H1 (cell line): ENCODE data around the gene TIMM9. TPM values are rescaled to one million over a fixed set of nuclear protein-coding genes. Genes with fewer than 3 reads are reported as not detected.

Experiments used
- CTCF ChIA-PET: fragments of 300-600 bp; sonication (Branson Sonifier 250); formaldehyde crosslinking; loops from one replicate; lab custom pipeline; 2021; ENCODE audit not compliant: partially characterized antibody; lab: Charles Lee
- POLR2A ChIA-PET: fragments of 300-600 bp; sonication (Branson Sonifier 250); formaldehyde crosslinking; loops from one replicate; lab custom pipeline; 2021; ENCODE audit warnings: inconsistent platforms; ENCODE audit not compliant: partially characterized antibody; lab: Charles Lee
- DNase-seq, 2 experiments: peaks; one replicate each; pipeline versions ENCODE4 v3.0.0 to v3.0.0-alpha.2; 2010 to 2022; ENCODE audit warnings: low spot score in 2 of 2, low read depth in 1 of 2, mixed read lengths in 1 of 2
- FAIRE-seq: peaks from 2 replicates; lab custom pipeline; 2011; peaks lifted over from hg19 to GRCh38; lab: Jason Lieb, UNC
- H2AFZ ChIP-seq: 2 replicates; pipeline ENCODE4 v1.8.1; 2012; ENCODE audit warnings: low read length, inconsistent platforms
- H2AK5ac ChIP-seq: 2 replicates; pipeline ENCODE4 v1.6.1; 2013; ENCODE audit warnings: low read depth, low read length
- H2BK120ac ChIP-seq: replicated peaks from 2 replicates; pipeline ENCODE3; 2013; ENCODE audit warnings: low read depth, low read length, inconsistent platforms
- H2BK12ac ChIP-seq: 2 replicates; pipeline ENCODE4 v1.6.1; 2013; ENCODE audit warnings: low read depth, low read length
- H2BK15ac ChIP-seq: 2 replicates; pipeline ENCODE4 v1.6.1; 2013; ENCODE audit warnings: low read length
- H2BK20ac ChIP-seq: 2 replicates; pipeline ENCODE4 v1.6.1; 2013; ENCODE audit warnings: low read length
- H2BK5ac ChIP-seq: 2 replicates; pipeline ENCODE4 v1.6.1; 2013; ENCODE audit warnings: low read depth, low read length
- H3K14ac ChIP-seq: 2 replicates; pipeline ENCODE4 v1.6.1; 2013; ENCODE audit warnings: inconsistent platforms; ENCODE audit not compliant: insufficient read length
- H3K18ac ChIP-seq: 2 replicates; pipeline ENCODE4 v1.6.1; 2013; ENCODE audit warnings: low read length; ENCODE audit errors: extremely low read depth
- H3K23ac ChIP-seq: 2 replicates; pipeline ENCODE4 v1.6.1; 2013; ENCODE audit warnings: inconsistent platforms; ENCODE audit not compliant: insufficient read length
- H3K23me2 ChIP-seq: 2 replicates; pipeline ENCODE4 v1.6.1; 2013; ENCODE audit warnings: low read depth, low read length
- H3K27ac ChIP-seq: 2 replicates; pipeline ENCODE4 v1.6.1; 2011; ENCODE audit warnings: low read depth, low read length, inconsistent platforms
- H3K27me3 ChIP-seq, 4 experiments: replicated peaks in 1 of 4; 1 replicate in 1 of 4; 2 replicates in 3 of 4; pipeline versions ENCODE4 v1.6.1 to v1.8.1; 2011 to 2013; ENCODE audit warnings: low read length in 3 of 4, mild to moderate bottlenecking in 3 of 4, inconsistent platforms in 2 of 4, mixed read lengths in 2 of 4, moderate library complexity in 1 of 4; ENCODE audit not compliant: control insufficient read depth in 3 of 4, insufficient read depth in 3 of 4; ENCODE audit errors: extremely low read depth in 1 of 4
- H3K36me3 ChIP-seq, 4 experiments: 2 replicates each; pipeline versions ENCODE4 v1.6.1 to v1.8.1; 2011 to 2013; ENCODE audit warnings: mild to moderate bottlenecking in 4 of 4, low read length in 3 of 4, moderate library complexity in 2 of 4, control low read depth in 1 of 4, inconsistent platforms in 1 of 4; ENCODE audit not compliant: insufficient read depth in 4 of 4, control insufficient read depth in 2 of 4
- H3K4ac ChIP-seq: replicated peaks from 2 replicates; pipeline ENCODE3; 2013; ENCODE audit warnings: low read length, low read depth, mixed read lengths, inconsistent platforms; ENCODE audit not compliant: insufficient read length
- H3K4me1 ChIP-seq, 4 experiments: replicated peaks in 1 of 4; 1 replicate in 1 of 4; 2 replicates in 3 of 4; pipeline versions ENCODE4 v1.6.1 to v1.8.1; 2011 to 2013; ENCODE audit warnings: low read length in 3 of 4, inconsistent platforms in 2 of 4, mixed read lengths in 1 of 4; ENCODE audit not compliant: insufficient read depth in 4 of 4, control insufficient read depth in 3 of 4
- H3K4me2 ChIP-seq, 2 experiments: 2 replicates each; pipeline versions ENCODE4 v1.6.1 to v1.8.1; 2011 to 2013; ENCODE audit warnings: low read depth in 2 of 2, low read length in 2 of 2, control low read depth in 1 of 2, inconsistent platforms in 1 of 2, mild to moderate bottlenecking in 1 of 2; ENCODE audit not compliant: insufficient read depth in 1 of 2
- H3K4me3 ChIP-seq, 4 experiments: fragments of 200-600, 300-600 bp in 1 of 4; sonication (generic), shearing (Covaris generic), sonication (Bioruptor Twin) in 1 of 4; 2 replicates each; pipeline versions ENCODE4 v1.5.1 to v1.8.1; 2011 to 2016; ENCODE audit warnings: low read length in 4 of 4, low read depth in 3 of 4, control low read depth in 2 of 4, inconsistent platforms in 2 of 4, mild to moderate bottlenecking in 2 of 4, mixed read lengths in 1 of 4, moderate library complexity in 1 of 4; ENCODE audit not compliant: insufficient read depth in 2 of 4; ENCODE audit errors: extremely low read depth in 1 of 4
- H3K56ac ChIP-seq: replicated peaks from 2 replicates; pipeline ENCODE3; 2013; ENCODE audit warnings: low read depth, mild to moderate bottlenecking, mixed read lengths, low read length, inconsistent platforms; ENCODE audit not compliant: insufficient read length
- H3K79me1 ChIP-seq: 2 replicates; pipeline ENCODE4 v1.6.1; 2013; ENCODE audit warnings: low read depth, low read length, control low read depth
- H3K79me2 ChIP-seq, 2 experiments: 2 replicates each; pipeline versions ENCODE4 v1.6.1 to v1.8.1; 2012 to 2013; ENCODE audit warnings: low read length in 2 of 2, mild to moderate bottlenecking in 2 of 2, inconsistent platforms in 1 of 2; ENCODE audit not compliant: insufficient read depth in 2 of 2, control insufficient read depth in 1 of 2
- H3K9ac ChIP-seq, 4 experiments: replicated peaks in 1 of 4; 1 replicate in 1 of 4; 2 replicates in 3 of 4; pipeline versions ENCODE4 v1.6.1 to v1.8.1; 2011 to 2013; ENCODE audit warnings: low read depth in 3 of 4, low read length in 3 of 4, control low read depth in 2 of 4, mild to moderate bottlenecking in 2 of 4, moderate library complexity in 2 of 4, inconsistent platforms in 1 of 4; ENCODE audit errors: extremely low read depth in 1 of 4
- H3K9me3 ChIP-seq, 2 experiments: 2 replicates each; pipeline versions ENCODE4 v1.6.1 to v1.8.1; 2012 to 2013; ENCODE audit warnings: mild to moderate bottlenecking in 2 of 2, moderate library complexity in 2 of 2, control low read depth in 1 of 2, inconsistent platforms in 1 of 2, low read depth in 1 of 2, low read length in 1 of 2, mixed read lengths in 1 of 2; ENCODE audit not compliant: insufficient read depth in 2 of 2
- H4K20me1 ChIP-seq, 2 experiments: replicated peaks in 1 of 2; 2 replicates each; pipeline versions ENCODE3 to v1.8.1; 2011 to 2013; ENCODE audit warnings: inconsistent platforms in 2 of 2, low read length in 2 of 2, mild to moderate bottlenecking in 1 of 2; ENCODE audit not compliant: insufficient read depth in 2 of 2, control insufficient read depth in 1 of 2
- H4K5ac ChIP-seq: 2 replicates; pipeline ENCODE4 v1.6.1; 2013; ENCODE audit warnings: low read length, low read depth, mixed read lengths, inconsistent platforms; ENCODE audit not compliant: insufficient read length
- H4K8ac ChIP-seq: 2 replicates; pipeline ENCODE4 v1.8.0; 2013; ENCODE audit warnings: mild to moderate bottlenecking, moderate library complexity, low read length, inconsistent platforms; ENCODE audit not compliant: insufficient read depth; ENCODE audit errors: extremely low read depth
- H4K91ac ChIP-seq: replicated peaks from 2 replicates; pipeline ENCODE3; 2013; ENCODE audit warnings: low read length, mixed read lengths, inconsistent platforms; ENCODE audit not compliant: insufficient read length
- HDAC6 ChIP-seq: IDR thresholded peaks from one replicate; pipeline ENCODE4 v1.7.1; 2012; ENCODE audit warnings: low read depth, mild to moderate bottlenecking, inconsistent platforms, low read length, moderate library complexity
- KDM4A ChIP-seq: IDR thresholded peaks from one replicate; pipeline ENCODE4 v1.7.1; 2012; ENCODE audit warnings: low read depth, mild to moderate bottlenecking, moderate library complexity, low read length, inconsistent platforms; ENCODE audit not compliant: severe bottlenecking
- KDM5A ChIP-seq: fragments of 200-600 bp; IDR thresholded peaks from 2 replicates; pipeline ENCODE4 v1.7.1; 2012; ENCODE audit warnings: mild to moderate bottlenecking, low read length, inconsistent platforms, mixed read lengths
- POU5F1 ChIP-seq: IDR thresholded peaks from 2 replicates; pipeline ENCODE4 v1.6.1; 2011; ENCODE audit warnings: low read depth, mild to moderate bottlenecking, low read length, moderate library complexity
- RFX5 ChIP-seq: IDR thresholded peaks from 2 replicates; pipeline ENCODE4 v1.6.1; 2011; ENCODE audit warnings: low read depth, low read length, improper control_type of control experiment, borderline replicate concordance
- WGBS, 2 experiments: shearing (Covaris generic) in 1 of 2; methylation state at CpG; one replicate each; pipeline versions ENCODE4 v1.1.6 to v1.1.7; 2013 to 2015; ENCODE audit warnings: low lambda C conversion rate in 2 of 2, mixed read lengths in 2 of 2, inconsistent platforms in 1 of 2, low coverage in 1 of 2, missing lambda C conversion rate in 1 of 2; ENCODE audit not compliant: insufficient replicate concordance in 2 of 2, insufficient coverage in 1 of 2, insufficient read length in 1 of 2; ENCODE audit errors: extremely low coverage in 1 of 2, missing lambda C conversion rate in 1 of 2; 5-methylcytosine and 5-hydroxymethylcytosine counted together
- polyA plus RNA-seq, 7 experiments: library from polyadenylated mRNA; depleted of rRNA in 3 of 7; stranded (reverse) in 5 of 7; unstranded in 2 of 7; fragments of >200 nt in 5 of 7; fragments of 200-250 nt in 2 of 7; gene quantifications; 1 replicate in 5 of 7; 2 replicates in 1 of 7; 4 replicates in 1 of 7; pipeline versions ENCODE4 v1.2.1 to v1.2.3, GENCODE V29; 2011 to 2013; ENCODE audit warnings: missing spikeins in 2 of 7, mixed read lengths in 2 of 7
- total RNA-seq: library from RNA; stranded (reverse); fragmentation: NEBNext Ultra II Directional; extraction: Animal tissue kit (Norgen Biotek cat#: 25700); gene quantifications from 2 replicates; pipeline ENCODE4 v1.2.1, GENCODE V29; 2021

TIMM9 gene
- total and polyA plus RNA-seq, 2 of the 8 experiments (the other 6 are each of a cell fraction or from before 2014, with no cell fraction given): 24.0 to 52.2 TPM

- Histone ChIP-seq H2BK20ac (no peak overlapping the region), H3K56ac (no peak overlapping the region), H4K20me1 (no peaks in the 10 kb centered on the region), H3K14ac (no peak overlapping the region), H3K36me3 (no peaks in the 10 kb centered on the region), H3K9ac (no peak overlapping the region), H3K4me3 (no peak overlapping the region), H3K27me3 (peaks cover 0 to 4% (median 2%) of the 10 kb centered on the region in 4 experiments; a peak in 3 of 7 replicates), H3K4me1 (peaks cover 0 to 6% (median 2%) of the 10 kb centered on the region in 4 experiments; a peak in 2 of 7 replicates), H3K79me1 (no peaks in the 10 kb centered on the region), H3K18ac (no peak overlapping the region), H2AK5ac (no peak overlapping the region), H2BK15ac (no peak overlapping the region), H4K5ac (no peak overlapping the region), H3K23ac (no peak overlapping the region), H3K27ac (no peak overlapping the region), H2BK5ac (no peak overlapping the region), H3K9me3 (no peaks in the 10 kb centered on the region; a peak in 1 of 4 replicates), H4K91ac (no peak overlapping the region), H4K8ac (no peak overlapping the region), H3K23me2 (peaks cover 3% of the 10 kb centered on the region; the same call in 1 of the 2 replicates), H3K4me2 (no peak overlapping the region), H3K79me2 (no peaks in the 10 kb centered on the region), H2BK120ac (no peak overlapping the region), H2BK12ac (no peak overlapping the region), H2AFZ (no peak overlapping the region), H3K4ac (no peak overlapping the region)
- 100% methylated on average over 2 of the region's 2 CpGs; no CpG with 5 or more reads in 1 of the 2 experiments for WGBS, 2 experiments
- FAIRE-seq (no peak), DNase-seq (no peak)
- ChIA-PET CTCF (interaction anchor here (1.3 kb wide), 1 partner anchor 27 kb away, joined by 4 read pairs; no protein-coding TSS in a partner anchor), POLR2A (interaction anchor here (0.8 kb wide), 1 partner anchor 9 kb away, joined by 4 read pairs; no protein-coding TSS in a partner anchor)
- TF ChIP-seq HDAC6 (no peak), KDM5A (no peak), POU5F1 (no peak), RFX5 (no peak), KDM4A (no peak)
Observed at GRCh38 chr14:58390830-58391229, 36.5 kb downstream of the TIMM9 start.
